ENCODE measurements around the gene GRHL3. TPM values are rescaled to one million over a fixed set of nuclear protein-coding genes. Genes with fewer than 3 reads are reported as not detected.
A peak's percentile ranks its signal among the peaks of the same experiment; 100 is the strongest.

Gene GRHL3
- total RNA-seq, 1 donor from 2014 or later, result 17.1 TPM

GRCh38 chr1:24294716-24295371 lies 24.3 kb upstream of the GRHL3 start:
- no peak for TF ChIP-seq CTCF (IDR thresholded peaks at IDR 0.05; ENCODE audit: unreplicated experiment)
- no peak for DNase-seq (ENCODE audit: low spot score in 2 of 2, unreplicated experiment in 2 of 2)

GRCh38 chr1:24295535-24295934 lies 23.6 kb upstream of the GRHL3 start:
- TF ChIP-seq CTCF (IDR thresholded peaks at IDR 0.05; ENCODE audit: unreplicated experiment), result no peak
- Mint-ChIP-seq H3K27me3 (ENCODE audit: low read depth) (no peaks in the 10 kb centered on the region), H3K4me3 (no peak overlapping the region), H3K27ac (peak overlapping the region; percentile 88), H3K4me1 (peaks cover 34% of the 10 kb centered on the region), H3K36me3 (no peaks in the 10 kb centered on the region), H3K9me3 (no peaks in the 10 kb centered on the region)
- no peak for DNase-seq (ENCODE audit: low spot score in 2 of 2, unreplicated experiment in 2 of 2)

More at GRCh38 chr1:24294716-24295371, 24.3 kb upstream of the GRHL3 start:
- Mint-ChIP-seq H3K27ac (peak overlapping the region; percentile 88), H3K9me3 (no peaks in the 10 kb centered on the region), H3K36me3 (no peaks in the 10 kb centered on the region), H3K27me3 (ENCODE audit: low read depth) (no peaks in the 10 kb centered on the region), H3K4me3 (no peak overlapping the region), H3K4me1 (peaks cover 34% of the 10 kb centered on the region)

- H3K36me3 Mint-ChIP-seq, result no peaks in the 10 kb centered on the region
- no peak for TF ChIP-seq CTCF (IDR thresholded peaks at IDR 0.05; ENCODE audit: unreplicated experiment)
- no peaks in the 10 kb centered on the region for H3K27me3 Mint-ChIP-seq (ENCODE audit: low read depth)
- peaks cover 45% of the 10 kb centered on the region for H3K4me1 Mint-ChIP-seq
- DNase-seq (ENCODE audit: low spot score in 2 of 2, unreplicated experiment in 2 of 2), result no peak
- H3K4me3 Mint-ChIP-seq, result no peak overlapping the region
- no peaks in the 10 kb centered on the region for H3K9me3 Mint-ChIP-seq
- H3K27ac Mint-ChIP-seq, result no peak overlapping the region
Measured at GRCh38 chr1:24297187-24297851, 21.8 kb upstream of the GRHL3 start.

- Mint-ChIP-seq H3K27me3 (ENCODE audit: low read depth) (no peaks in the 10 kb centered on the region), H3K36me3 (no peaks in the 10 kb centered on the region), H3K4me1 (peaks cover 45% of the 10 kb centered on the region), H3K9me3 (no peaks in the 10 kb centered on the region), H3K4me3 (no peak overlapping the region), H3K27ac (no peak overlapping the region)
- no peak for TF ChIP-seq CTCF (IDR thresholded peaks at IDR 0.05; ENCODE audit: unreplicated experiment)
- DNase-seq (ENCODE audit: low spot score in 2 of 2, unreplicated experiment in 2 of 2), result no peak
Measured at GRCh38 chr1:24297852-24298232, 21.3 kb upstream of the GRHL3 start.

GRCh38 chr1:24298606-24299005 lies 20.6 kb upstream of the GRHL3 start:
- no peak for DNase-seq (ENCODE audit: low spot score in 2 of 2, unreplicated experiment in 2 of 2)
- H3K27me3 Mint-ChIP-seq (ENCODE audit: low read depth), result no peaks in the 10 kb centered on the region
- H3K4me1 Mint-ChIP-seq, result peaks cover 38% of the 10 kb centered on the region
- TF ChIP-seq CTCF (IDR thresholded peaks at IDR 0.05; ENCODE audit: unreplicated experiment), result no peak
- H3K36me3 Mint-ChIP-seq, result no peaks in the 10 kb centered on the region
- H3K4me3 Mint-ChIP-seq, result no peak overlapping the region
- H3K27ac Mint-ChIP-seq, result no peak overlapping the region
- H3K9me3 Mint-ChIP-seq, result no peaks in the 10 kb centered on the region
